PC-3 (cell line): Measurements from ENCODE around the gene SGCD.

Source experiments
- EZH2 ChIP-seq: fragments of 300-600 bp; sonication (generic); IDR thresholded peaks from one replicate; pipeline ENCODE4 v1.6.1; 2017; ENCODE audit warnings: antibody characterized with exemption, mild to moderate bottlenecking, low read length; ENCODE audit not compliant: unreplicated experiment
- TF ChIP-seq, protein P1 (sequence below): fragments of 300-600 bp; sonication (generic); conservative IDR thresholded peaks from 2 replicates; pipeline ENCODE4 v1.5.1; 2017; ENCODE audit warnings: antibody characterized with exemption, low read depth, mild to moderate bottlenecking, low read length

DNA sequence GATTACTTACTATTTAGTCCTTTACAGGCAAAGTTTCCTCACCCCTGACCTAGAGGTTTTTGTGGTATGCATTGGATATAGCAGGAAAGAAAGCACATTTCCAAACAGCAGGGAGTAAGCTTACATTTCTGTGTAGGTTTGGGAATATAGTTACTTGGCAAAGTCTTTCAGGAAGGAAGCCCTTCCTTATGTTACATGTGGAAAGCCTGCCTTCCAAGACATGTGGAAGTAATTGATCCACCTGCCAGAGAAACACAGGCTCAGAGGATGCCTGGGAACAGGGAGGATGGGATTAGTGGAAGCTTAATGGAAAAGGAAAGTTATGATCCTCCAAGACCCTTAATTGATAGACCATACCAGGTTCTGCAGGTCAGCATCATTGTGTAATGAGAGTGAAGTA is 435.8 kb downstream of the SGCD start:
- TF ChIP-seq, protein P1, sequence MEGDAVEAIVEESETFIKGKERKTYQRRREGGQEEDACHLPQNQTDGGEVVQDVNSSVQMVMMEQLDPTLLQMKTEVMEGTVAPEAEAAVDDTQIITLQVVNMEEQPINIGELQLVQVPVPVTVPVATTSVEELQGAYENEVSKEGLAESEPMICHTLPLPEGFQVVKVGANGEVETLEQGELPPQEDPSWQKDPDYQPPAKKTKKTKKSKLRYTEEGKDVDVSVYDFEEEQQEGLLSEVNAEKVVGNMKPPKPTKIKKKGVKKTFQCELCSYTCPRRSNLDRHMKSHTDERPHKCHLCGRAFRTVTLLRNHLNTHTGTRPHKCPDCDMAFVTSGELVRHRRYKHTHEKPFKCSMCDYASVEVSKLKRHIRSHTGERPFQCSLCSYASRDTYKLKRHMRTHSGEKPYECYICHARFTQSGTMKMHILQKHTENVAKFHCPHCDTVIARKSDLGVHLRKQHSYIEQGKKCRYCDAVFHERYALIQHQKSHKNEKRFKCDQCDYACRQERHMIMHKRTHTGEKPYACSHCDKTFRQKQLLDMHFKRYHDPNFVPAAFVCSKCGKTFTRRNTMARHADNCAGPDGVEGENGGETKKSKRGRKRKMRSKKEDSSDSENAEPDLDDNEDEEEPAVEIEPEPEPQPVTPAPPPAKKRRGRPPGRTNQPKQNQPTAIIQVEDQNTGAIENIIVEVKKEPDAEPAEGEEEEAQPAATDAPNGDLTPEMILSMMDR: no peak
- no peak for TF ChIP-seq EZH2
